Mesothelial cell of epicardium (in vitro differentiated cells): ENCODE measurements around the gene CALCA. TPM values are rescaled to one million over a fixed set of nuclear protein-coding genes. Genes with fewer than 3 reads are reported as not detected.
A peak's percentile ranks its signal among the peaks of the same experiment; 100 is the strongest.

Source experiments
- DNase-seq, 2 experiments: peaks; one replicate each; pipeline ENCODE4 v3.0.0; 2021; ENCODE audit warnings: low spot score in 2 of 2; ENCODE audit not compliant: unreplicated experiment in 2 of 2
- H3K27ac Mint-ChIP-seq: 2 replicates; pipeline ENCODE4 v1.8.0; 2021; ENCODE audit warnings: mixed read lengths
- H3K27me3 Mint-ChIP-seq: 2 replicates; pipeline ENCODE4 v1.8.0; 2021; ENCODE audit warnings: low read depth, mixed read lengths
- H3K36me3 Mint-ChIP-seq: 2 replicates; pipeline ENCODE4 v1.8.0; 2021; ENCODE audit warnings: mixed read lengths
- H3K4me1 Mint-ChIP-seq: 2 replicates; pipeline ENCODE4 v1.8.0; 2021; ENCODE audit warnings: mixed read lengths
- H3K4me3 Mint-ChIP-seq: 2 replicates; pipeline ENCODE4 v1.8.0; 2021; ENCODE audit warnings: mild to moderate bottlenecking, moderate library complexity, mixed read lengths
- H3K9me3 Mint-ChIP-seq: 2 replicates; pipeline ENCODE4 v1.8.0; 2021; ENCODE audit warnings: mixed read lengths
- total RNA-seq: library from RNA; stranded (reverse); gene quantifications from 3 replicates; pipeline ENCODE4 v1.2.1, GENCODE V29; 2021
- TF ChIP-seq, protein P1 (sequence below): fragments of 200-600 bp; sonication (generic); IDR thresholded peaks from one replicate; pipeline ENCODE4 v1.5.0; 2021; ENCODE audit warnings: antibody characterized with exemption; ENCODE audit not compliant: unreplicated experiment

The CALCA gene
- total RNA-seq, 1 donor from 2014 or later = not detected

DNA sequence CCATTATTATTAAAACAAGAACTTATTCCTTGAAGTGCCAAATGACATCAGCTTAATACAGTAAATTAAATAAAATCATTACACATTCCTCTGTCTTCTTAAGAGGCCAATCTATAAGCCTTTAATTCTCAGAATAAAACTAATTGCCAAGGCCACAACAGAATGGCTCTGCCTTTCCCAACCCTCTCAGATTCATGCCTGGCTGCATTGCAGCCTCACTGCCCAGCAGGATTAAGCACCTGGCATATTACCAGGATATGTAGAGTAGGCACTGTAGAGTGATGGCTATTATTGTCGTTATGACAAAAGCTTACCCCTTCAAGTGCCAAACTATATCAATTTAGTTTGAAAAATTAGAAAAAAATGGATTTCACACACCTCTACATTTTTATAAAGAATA, 9.4 kb upstream of the CALCA start:
- DNase-seq = no peak
- Mint-ChIP-seq H3K4me3 (no peak overlapping the region), H3K27ac (no peak overlapping the region), H3K36me3 (no peaks in the 10 kb centered on the region), H3K4me1 (no peaks in the 10 kb centered on the region), H3K27me3 (peaks cover 65% of the 10 kb centered on the region), H3K9me3 (no peaks in the 10 kb centered on the region)
- TF ChIP-seq, protein P1, sequence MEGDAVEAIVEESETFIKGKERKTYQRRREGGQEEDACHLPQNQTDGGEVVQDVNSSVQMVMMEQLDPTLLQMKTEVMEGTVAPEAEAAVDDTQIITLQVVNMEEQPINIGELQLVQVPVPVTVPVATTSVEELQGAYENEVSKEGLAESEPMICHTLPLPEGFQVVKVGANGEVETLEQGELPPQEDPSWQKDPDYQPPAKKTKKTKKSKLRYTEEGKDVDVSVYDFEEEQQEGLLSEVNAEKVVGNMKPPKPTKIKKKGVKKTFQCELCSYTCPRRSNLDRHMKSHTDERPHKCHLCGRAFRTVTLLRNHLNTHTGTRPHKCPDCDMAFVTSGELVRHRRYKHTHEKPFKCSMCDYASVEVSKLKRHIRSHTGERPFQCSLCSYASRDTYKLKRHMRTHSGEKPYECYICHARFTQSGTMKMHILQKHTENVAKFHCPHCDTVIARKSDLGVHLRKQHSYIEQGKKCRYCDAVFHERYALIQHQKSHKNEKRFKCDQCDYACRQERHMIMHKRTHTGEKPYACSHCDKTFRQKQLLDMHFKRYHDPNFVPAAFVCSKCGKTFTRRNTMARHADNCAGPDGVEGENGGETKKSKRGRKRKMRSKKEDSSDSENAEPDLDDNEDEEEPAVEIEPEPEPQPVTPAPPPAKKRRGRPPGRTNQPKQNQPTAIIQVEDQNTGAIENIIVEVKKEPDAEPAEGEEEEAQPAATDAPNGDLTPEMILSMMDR = no peak

DNA sequence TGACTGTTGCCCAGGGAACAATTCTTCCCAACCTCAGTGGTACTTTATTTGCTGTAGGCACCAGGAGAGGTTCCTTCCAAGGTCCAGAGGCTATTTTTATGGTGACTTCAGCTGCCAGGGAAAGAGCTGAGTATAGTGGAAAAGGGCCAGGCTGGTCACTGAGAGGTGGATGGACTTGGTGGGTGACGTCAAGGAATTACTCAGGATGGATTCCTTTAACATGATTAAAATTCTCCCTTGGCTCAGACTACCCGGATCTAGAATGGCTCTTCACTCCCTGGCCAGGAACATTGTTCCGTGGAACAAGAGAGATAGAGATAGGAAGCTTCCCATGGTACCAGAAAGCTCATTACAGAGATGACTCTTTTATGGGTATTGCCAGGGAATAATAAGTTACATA, 8.7 kb upstream of the CALCA start:
- H3K4me3 Mint-ChIP-seq = no peak overlapping the region
- no peak for DNase-seq
- H3K4me1 Mint-ChIP-seq = peaks cover under 1% of the 10 kb centered on the region
- no peak overlapping the region for H3K27ac Mint-ChIP-seq
- TF ChIP-seq, protein P1 = no peak
- no peaks in the 10 kb centered on the region for H3K9me3 Mint-ChIP-seq
- H3K36me3 Mint-ChIP-seq = no peaks in the 10 kb centered on the region
- H3K27me3 Mint-ChIP-seq = peaks cover 67% of the 10 kb centered on the region

DNA sequence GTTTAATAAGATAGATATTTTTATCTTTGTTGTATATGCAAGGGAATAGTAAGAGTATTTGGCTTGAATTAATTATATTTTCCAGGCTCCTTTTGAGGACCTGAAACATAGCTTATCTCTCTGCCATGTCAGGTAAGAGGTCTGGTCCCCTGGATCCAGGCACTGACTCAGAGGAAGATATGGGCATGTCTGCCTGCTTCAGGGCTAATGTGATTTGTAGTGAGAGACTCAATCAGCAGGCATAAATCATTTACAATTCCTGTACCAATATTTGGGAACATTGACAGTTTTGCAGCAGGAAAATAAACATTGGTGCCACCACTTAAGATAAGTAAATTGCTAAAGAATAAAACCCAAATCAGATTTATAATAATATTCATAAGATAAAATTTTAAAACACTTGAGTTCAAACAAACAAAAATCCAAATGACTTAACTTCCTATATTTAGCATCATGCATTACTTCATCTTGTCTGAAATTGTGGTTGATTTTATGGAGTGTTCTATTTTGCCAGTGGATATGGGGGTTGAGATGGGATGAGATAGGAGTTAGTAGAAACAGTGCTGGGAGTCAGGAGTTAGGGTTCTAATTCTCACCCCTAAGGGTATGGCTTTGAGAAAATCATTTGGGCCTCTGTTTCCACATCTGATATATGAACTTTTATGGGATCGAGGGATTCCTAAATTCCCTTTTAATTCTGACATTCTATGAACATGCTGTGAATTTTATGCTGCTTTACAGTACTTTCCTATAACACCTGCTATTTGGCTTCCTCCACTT, 5.1 kb upstream of the CALCA start:
- Mint-ChIP-seq H3K4me3 (no peak overlapping the region), H3K27ac (no peak overlapping the region), H3K36me3 (no peaks in the 10 kb centered on the region), H3K4me1 (peaks cover 24% of the 10 kb centered on the region), H3K27me3 (peaks cover 93% of the 10 kb centered on the region), H3K9me3 (no peaks in the 10 kb centered on the region)
- DNase-seq = no peak
- TF ChIP-seq, protein P1 = no peak

DNA sequence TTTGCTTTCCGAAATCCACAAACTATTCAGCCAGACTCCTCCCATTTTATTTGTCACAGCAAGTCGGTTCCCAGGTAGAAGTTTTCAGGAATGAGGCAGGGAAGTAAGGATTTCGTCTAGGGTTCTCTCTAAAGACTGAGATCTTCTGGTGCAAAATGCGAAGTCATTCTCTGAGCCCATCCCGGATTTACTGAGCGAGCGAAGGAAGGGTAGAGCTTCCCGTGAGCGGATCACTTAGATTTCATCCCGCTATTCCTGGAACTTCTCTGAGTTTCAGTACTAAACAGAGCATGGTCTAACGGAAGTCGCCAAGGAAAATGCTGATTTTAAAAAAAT, 3.1 kb upstream of the CALCA start:
- H3K4me1 Mint-ChIP-seq = peaks cover 26% of the 10 kb centered on the region
- no peak overlapping the region for H3K27ac Mint-ChIP-seq
- H3K27me3 Mint-ChIP-seq = peaks cover 94% of the 10 kb centered on the region
- peak overlapping the region; percentile 64 for H3K4me3 Mint-ChIP-seq
- H3K9me3 Mint-ChIP-seq = no peaks in the 10 kb centered on the region
- TF ChIP-seq, protein P1 = no peak
- DNase-seq = no peak
- H3K36me3 Mint-ChIP-seq = no peaks in the 10 kb centered on the region

DNA sequence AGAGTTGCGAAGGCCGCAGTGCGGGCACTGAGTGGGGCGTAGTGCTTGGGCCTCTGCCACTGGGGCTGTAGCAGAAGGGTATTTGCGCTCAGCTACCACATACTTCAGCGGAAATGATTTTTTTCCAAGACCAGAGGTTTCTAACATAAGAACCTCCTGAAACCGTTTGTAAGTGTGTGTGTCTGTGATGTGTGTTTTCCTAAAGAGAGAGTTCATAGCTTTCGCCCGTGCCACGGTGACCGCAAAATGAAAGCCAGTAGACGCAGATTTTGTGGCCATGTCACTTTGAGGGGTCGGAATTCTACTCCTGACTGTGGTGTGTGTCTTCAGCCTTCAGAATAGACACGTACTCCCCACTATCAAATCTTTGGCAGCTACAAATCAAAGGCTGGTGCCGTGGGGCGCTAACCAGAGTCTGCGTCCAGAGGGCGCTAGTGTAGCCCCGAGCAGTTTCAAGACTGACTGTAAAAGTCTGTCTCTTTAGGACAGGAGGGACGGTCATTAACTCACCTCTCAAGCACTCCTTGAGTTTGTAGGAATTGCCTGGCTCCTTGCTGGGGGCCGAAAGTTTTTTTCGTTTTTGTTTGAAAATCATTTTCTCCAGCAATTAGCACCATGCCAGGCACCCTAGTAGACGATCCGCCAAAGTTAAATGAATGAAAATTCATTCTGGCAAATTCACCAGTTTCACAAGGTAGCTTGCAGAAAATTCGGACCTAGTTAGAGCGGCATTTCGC, 2.5 kb upstream of the CALCA start:
- no peaks in the 10 kb centered on the region for H3K9me3 Mint-ChIP-seq
- H3K27ac Mint-ChIP-seq = no peak overlapping the region
- H3K4me1 Mint-ChIP-seq = peaks cover 26% of the 10 kb centered on the region
- no peaks in the 10 kb centered on the region for H3K36me3 Mint-ChIP-seq
- peak in 1 of 2 experiments; percentile 64 for DNase-seq
- H3K27me3 Mint-ChIP-seq = peaks cover 94% of the 10 kb centered on the region
- TF ChIP-seq, protein P1 = peak; percentile 48
- peak overlapping the region; percentile 64 for H3K4me3 Mint-ChIP-seq
